NCI-H1417 treated with DMSO at 0.1 percent for 48 hours (cell line): ENCODE measurements around the gene TNFRSF18.
"Not testable (repeated sequence)": the region's sequence is repeated elsewhere in the genome, so short reads cannot be mapped to it uniquely, and the experiment has no call there.

Experiments
- DNase-seq: peaks from one replicate; lab custom pipeline; 2025; lab: John Stamatoyannopoulos, UW

The TNFRSF18 gene

DNA sequence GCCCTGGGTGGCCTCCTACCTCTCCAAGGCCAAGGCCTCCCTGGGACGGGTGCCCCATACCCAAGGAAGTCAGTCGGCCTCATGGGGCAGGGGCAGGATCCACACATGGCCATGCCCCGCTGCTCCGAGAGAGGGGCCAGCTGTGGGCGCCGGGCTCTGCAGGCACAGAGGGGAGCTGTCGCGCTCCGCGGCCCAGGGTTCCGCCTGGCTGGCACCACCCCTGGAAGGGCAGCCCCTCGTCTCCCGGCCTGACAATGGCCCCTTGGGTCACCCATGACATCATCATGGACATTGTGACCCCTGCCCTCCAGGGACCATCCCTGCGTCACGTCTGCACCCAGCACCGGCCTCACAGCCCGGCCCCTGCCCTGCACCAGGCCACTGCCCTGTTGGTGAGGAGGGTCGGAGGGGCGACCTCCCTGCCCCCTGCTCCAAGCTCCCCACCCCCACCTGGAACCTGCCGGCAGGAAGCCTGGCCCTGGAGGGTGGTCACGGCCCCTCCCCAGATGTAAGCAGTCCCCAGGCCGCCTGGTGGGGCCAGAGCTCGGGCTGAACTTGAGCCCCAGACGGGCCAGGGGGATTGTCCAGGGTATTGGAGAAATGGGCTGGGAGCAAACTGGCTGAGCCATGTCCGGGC lies 26.9 kb downstream of the TNFRSF18 start:
- DNase-seq = no peak

DNA sequence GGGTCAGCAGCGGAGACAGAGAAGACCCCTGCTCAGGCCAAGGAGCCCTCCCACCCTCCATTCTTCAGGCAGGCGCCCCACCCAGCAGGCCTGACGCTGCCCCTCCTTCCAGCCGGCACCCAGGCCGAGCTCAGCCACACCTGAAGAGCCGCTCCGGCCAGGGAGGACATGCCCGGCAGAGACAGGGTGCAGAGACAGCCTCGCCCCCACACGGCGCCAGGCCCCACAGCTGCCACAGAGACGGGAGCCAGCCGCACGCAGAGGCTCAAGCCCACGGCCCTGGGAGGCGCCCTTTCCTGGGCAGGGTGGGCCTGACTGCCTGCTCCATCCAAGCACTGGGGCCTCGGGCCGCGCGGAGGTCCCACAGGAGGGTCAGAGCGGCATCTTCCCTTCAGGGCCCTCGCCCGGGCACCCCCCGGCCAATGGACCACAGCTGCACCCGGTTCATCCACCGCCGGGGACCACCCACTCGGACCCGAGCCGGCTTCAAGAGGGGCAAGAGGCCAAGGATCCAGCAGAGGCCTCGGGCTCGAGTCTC lies 27.5 kb downstream of the TNFRSF18 start:
- no peak for DNase-seq

DNA sequence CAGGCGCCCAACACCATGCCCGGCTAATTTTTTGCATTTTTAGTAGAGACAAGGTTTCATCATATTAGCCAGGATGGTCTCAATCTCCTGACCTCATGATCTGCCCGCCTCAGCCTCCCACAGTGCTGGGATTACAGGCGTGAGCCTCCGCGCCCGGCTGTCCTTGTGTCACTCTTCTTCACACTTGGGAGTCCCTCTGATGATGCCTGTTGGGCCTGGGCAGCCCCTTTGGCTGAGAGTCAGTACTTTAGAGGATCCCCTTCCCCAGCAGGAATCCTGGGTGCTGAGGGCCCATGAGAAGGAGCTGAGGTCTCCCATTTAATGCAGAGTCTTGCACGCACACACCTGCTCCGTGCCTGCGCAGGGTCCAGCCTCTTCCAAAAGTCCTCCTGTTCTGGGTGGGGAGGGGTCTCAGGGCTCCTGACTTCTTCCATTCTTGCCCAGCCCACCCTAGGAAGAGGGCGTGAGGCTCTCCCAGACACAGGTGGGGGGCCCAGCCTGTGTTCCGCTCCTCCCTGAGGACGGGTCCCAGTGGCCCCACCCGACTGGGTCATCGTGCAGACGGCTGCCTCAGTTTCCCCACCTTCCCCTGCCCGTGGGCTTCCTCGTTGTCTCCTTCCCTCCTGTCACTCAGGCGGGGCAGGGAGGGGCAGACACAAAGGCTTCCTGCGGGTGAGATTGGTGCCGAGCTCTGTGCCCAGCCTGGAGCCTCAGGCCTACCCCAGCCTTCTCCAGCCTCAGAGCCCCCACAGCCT lies 28.8 kb downstream of the TNFRSF18 start:
- no peak for DNase-seq

DNA sequence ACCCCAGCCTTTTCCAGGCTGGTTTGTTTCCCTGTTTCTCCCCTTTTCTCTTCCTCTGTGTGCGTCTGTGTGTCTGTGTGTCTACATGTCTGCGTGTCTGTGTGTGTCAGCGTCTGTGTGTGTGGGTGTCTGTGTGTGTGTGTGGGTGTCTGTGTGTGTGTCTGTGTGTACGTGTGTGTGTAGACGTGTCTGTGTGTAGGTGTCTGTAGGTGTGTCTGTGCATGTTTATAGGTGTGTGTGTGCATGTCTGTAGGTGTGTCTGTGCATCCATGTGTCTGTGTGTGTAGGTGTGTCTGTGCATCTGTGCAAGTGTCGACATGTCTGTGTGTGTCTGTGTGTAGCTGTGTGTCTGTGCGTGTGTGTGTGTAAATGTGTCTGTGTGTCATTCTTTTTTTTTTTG lies 29.5 kb downstream of the TNFRSF18 start:
- DNase-seq = no peak

DNA sequence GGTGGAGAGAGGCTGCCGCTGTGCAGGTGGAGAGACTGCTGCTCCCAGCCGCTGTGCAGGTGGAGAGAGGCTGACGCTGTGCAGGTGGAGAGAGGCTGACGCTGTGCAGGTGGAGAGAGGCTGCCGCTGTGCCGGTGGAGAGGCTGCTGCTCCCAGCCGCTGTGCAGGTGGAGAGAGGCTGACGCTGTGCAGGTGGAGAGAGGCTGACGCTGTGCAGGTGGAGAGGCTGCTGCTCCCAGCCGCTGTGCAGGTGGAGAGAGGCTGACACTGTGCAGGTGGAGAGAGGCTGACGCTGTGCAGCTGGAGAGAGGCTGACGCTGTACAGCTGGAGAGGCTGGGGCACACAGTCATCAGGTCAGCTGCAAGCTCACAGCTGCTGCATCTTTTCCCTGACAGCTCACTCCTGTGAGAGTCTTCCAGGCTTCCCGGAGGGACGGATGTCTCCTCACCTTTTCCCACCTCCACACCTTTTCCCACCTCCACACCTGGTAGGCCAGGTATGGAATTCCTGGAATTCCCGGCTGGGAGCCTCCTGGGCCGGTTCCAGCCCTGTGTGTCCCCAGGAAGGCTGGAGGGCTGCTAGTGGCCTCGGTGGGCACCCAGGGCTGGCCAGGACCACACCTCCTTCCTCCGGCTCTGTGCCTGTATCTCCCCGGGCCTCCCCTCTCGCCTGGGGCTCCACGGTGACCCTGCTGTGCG lies 30.2 kb downstream of the TNFRSF18 start:
- not testable (repeated sequence) for DNase-seq

DNA sequence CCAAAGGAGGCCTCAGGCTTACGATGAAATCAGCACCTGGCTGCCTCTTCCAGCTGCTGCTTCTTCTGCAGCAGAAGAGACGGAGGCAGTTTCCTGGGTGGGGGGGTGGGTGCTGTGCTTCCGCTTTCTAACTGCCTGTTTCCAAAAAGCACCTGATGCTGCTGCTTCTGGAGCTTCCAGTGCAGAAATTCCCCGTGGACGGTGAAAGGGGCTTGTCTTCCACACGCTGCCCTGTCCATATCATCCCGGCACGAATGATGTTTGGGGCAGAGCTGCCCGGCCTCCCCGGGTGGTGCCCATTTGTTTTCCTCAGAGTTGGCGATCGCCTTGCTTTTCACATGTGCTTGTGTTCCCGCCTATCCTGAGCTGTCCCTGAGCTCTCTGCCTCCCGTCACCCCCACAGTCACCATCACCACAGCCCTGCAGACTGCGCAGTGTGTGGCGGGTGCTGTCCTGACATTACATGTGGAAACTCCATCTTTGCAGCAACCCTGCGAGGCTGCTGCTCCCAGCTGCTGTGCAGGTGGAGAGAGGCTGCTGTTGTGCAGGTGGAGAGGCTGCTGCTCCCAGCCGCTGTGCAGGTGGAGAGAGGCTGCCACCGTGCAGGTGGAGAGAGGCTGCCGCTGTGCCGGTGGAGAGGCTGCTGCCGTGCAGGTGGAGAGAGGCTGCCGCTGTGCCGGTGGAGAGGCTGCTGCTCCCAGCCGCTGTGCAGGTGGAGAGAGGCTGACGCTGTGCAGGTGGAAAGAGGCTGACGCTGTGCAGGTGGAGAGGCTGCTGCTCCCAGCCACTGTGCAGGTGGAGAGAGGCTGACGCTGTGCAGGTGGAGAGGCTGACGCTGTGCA lies 30.9 kb downstream of the TNFRSF18 start:
- no peak for DNase-seq

DNA sequence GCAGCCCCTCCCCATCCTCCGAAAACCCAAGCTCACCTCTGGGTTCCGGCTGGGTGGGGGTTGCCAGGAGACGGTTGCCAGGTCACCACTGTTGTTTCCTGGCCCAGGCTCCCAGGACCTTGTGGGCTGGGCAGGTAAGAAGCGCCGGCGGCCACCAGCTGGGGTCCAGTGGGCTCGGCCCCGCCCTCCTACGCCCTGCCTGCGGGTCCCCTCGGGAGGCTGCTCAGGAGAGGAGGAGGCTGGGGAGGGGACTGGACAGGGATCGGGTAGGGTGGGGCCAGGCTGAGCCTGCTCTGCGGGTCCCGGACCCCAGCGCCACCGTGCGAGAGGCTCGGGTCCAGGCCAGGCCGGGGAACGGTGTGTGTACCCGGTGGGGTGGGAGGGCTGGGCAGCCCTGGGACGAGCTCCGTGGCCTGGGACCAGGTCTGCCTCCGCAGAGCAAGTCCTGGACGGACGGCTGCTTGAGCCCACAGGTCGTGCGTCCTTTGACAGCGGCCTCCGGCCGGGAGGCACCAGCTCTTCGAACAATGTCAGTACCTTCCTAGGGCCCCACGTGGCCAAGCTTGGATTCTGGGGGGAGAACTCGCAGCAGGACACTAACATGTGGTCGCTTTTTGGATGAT lies 32.5 kb downstream of the TNFRSF18 start, which contains the start of gene TTLL10:
Gene TTLL10 (plus strand): TSS at position 88 of the 623 bp plus-strand sequence. CDS start 5,336 bp downstream, outside the sequence.
- no peak for DNase-seq

DNA sequence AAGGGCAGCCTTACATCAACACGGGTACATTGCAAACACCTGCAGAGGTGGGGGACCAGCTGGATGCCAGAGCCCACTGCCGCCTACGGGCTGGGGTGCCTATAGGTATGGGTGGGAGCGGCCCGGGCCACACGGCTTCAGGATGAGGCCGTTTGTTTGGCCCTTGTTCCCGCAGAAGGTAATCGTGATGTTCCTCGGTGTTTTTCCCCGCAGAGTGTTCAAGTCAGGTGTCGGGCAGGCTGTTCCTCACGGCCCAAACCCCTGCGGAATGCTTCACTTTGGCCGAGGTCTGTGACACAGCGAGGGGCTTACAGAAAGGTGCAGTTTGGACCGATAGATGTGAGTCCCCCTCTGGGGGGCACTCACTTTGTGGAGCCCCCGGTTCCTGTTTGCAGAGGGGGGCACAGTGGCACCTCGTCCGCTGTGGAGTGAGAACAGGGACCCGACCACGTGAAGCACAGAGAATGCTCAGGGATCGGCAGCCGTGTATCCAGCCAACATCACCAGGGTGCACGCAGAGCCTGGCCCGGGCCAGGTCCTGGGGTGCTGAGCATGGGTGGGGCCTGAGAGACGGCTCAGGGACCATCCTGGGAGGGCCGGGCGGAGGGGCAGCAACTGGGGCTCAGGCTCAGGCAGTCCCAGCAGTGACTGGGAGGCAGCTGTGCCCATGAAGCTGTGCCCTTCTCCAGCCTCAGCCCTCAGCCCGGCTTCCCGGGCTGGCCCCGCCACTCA lies 33.2 kb downstream of the TNFRSF18 start:
- DNase-seq = no peak

DNA sequence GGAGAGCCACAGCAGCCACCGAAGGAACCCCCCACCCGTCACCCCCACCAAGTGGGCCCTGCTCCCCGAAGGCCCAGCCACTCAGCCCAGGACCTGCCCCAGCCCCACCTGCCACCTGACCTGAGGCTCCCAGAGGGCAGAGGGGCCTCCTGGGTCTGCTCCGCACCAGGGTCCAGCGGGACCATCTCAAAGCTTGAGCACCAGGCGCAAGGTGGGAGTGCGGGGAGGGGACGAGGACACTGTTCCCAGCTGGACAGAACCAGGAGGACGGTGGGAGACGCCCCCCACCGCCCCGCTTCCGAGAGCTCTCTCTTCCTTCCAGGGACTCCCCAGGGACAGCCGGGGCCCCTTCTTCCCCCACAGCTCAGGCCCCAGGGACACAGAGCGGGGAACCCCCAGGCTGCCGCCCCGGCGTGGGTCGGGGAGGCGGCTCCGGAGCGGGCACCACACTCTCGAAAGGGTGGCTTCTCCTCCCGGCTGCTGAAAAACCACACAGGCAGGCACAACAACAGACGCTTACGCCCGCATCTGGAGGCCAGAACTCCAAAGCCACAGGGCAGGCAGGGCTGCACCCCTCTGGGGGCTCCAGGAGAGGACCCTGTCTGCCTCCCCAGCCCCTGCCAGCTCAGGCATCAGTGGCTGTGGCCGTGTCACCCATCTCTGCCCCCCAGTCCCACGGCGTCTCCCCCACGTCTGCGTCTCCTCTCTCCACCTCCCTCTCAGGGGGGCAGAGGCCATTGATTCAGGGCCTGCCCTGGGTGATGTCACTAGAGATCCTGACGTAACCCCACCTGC lies 34.6 kb downstream of the TNFRSF18 start:
- DNase-seq = no peak

DNA sequence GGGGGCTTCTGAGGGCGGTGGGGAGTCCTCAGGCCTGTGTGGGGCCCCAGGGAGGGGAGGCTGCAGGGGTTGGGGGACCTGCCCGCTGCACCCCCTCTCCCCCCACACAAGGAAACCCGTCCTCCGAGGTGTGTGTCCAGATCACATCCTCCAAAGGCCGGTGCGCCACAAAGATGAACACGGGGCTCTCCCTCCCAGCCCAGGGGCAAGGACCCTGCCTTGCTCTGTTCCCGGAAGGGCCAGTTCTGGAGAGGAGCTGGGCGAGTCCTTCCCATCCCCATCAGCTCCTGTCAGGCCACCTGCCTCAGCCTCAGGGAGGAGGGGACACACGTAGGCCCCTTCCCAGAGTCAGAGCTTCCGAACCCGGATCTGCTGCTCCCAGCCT lies 35.2 kb downstream of the TNFRSF18 start:
- no peak for DNase-seq

DNA sequence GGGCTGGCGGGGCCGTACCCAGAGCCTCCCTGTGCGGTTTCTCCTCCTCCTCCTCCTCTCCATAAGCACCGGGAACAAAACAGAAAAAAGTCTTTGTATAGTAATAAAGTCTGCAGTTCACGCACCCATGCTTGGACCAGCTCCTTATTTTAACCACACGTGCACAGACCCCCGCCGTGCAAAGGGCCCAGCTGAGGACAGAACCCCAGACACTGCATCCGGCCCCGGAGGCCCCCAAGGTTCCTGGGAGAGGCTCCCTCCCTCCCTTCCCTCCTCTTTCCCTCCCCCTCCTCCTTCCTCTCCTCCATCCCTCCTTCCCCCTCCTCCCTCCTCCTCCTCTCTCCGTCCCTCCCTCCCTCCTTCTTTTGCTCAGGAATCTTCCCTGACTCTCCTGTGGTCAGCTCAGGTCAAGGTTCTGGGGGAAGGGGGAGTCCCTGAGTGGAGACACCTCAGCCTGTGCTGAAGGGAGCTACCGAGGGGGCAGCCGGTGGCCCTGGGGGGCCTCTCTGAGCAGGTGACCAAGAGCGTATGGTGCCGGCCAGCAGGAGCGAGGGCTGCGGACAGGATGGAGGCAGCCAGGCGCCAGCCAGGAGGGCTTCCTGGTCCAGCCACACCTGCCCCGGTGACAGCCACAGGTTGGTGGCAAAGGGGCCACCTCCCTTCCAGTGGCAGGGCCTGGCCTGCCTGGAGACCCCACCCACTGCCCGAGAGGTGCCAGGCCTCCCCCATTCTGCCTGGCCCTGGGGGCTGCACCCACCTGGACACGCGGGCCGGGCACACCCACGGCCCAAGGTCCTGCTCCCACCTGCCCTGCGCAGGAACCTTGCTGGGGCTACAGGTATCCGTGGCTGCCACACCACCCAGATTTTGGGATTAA lies 35.9 kb downstream of the TNFRSF18 start:
- DNase-seq = no peak

DNA sequence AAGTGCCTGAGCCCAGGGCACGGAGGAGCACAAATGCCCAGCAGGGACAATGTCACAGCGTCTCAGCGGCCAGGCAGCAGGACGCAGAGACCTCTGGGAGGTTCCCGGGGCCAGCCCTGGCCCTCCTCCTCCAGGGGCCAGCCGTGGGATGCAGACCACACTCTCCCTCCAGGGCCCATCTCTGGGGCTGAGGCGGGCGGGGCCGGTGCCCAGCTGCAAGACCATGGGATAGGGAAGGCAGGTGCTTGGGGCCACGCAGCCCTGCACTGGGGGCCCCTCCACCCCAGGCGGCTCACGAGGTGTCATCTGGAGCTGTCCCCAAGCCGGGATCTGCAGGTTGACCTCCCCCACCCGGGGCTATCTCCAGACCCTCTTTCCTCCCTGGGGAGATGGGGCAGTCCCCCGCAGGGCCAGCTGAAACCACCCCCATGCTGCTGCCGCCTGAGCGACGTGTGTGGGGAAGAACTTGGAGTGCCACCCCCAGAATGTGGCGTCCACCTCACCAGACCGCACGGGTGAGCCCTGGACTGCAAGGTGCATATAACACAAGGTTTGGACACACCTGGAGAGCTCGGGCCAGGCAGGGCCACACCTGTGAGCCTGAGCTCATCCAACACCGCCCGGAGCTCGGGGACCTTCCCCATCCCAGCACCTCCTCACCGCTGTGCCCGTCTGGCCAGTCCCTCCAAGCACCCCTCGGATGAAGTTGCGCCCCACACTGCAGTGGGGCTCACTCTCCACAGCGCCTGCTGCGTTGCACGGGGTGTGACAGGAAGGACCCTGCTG lies 36.8 kb downstream of the TNFRSF18 start:
- DNase-seq = no peak

DNA sequence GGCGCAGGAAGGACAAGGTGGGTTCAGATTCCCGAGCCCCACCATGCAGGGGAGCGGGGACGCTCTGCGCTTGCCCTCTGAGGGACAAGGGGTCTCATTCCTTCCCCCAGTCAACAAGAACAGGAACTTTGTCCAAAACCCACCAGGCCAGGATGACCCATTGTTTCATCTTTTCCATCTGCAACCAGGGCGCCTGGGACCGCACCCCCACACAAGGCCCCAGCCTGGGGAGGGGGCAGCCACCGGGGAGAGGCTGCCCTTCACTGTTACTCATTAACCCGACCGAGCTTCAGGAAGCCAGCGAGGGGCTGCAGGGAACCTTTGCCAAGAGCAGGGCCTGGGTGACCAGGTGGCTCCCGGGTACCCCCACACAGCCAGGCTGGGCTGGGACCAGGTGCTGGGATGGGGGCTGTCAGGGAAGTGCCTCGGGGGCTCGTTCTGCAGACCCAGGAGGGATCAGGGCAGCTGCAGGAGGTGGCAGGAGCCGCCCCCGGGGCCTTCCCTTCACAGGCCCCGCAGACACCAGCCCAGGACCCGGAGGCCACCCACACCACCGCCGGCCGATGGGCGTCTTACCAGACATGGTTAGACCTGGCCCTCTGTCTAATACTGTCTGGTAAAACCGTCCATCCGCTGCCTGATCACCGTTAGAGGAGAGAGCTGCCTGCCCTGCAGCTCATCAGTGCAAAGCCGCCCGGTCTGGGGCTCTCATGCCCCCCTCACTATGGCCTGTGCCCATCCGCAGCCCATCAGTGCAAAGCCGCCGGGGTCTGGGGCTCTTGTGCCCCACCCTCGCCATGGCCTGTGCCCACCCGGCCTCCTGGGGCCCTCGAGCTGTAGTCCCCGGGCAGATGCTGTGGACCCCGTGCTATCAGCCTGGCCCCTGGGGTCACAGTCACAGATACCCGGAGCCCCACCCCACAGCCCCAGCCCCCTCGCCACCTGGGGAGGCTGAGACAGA lies 37.7 kb downstream of the TNFRSF18 start:
- no peak for DNase-seq

DNA sequence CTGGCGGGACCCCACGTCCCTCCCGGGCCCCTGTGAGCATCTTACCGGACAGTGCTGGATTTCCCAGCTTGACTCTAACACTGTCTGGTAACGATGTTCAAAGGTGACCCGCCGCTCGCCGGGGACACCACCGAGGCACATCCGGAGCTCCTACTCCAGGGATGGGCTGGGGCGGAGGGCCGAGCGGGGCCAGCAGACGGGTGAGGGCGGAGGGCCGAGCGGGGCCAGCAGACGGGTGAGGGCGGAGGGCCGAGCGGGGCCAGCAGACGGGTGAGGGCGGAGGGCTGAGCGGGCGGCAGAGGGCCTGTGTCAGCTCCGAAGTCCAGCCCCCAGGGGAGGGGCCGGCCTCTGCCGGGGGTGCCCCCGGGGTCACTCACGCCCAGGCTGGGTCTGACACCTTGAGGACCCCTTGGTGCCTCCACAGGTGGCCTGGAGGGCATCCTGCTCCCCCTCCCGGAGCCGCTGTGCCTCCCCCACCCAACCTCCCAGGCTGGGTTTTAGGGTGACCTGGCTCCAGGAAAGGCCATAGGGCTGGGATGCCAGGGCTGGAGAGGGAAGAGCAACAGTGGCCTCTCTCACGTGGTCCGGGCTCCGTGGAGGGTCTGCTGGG lies 38.4 kb downstream of the TNFRSF18 start:
- no peak for DNase-seq

DNA sequence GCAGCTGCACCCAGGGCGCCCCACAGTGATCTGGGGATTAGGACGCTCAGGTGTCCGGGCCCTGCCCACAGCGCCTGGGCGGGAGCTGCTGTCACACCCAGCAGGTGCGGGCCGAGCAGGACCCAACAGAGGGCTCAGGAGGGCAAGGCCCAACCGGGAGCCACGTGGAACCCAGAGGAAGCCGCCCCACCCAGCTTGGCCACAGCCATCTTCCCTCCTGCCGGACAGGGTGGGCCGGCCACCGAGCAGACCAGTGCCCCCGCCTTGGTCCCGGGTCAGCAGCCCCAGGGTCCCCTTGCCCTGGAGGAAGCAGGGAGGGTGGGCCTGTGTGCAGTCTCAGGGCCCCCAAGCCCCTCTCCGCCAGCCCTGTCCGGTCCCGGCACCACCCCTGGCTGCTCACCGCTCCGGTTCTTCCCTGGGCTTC lies 39.0 kb downstream of the TNFRSF18 start:
- DNase-seq = no peak

DNA sequence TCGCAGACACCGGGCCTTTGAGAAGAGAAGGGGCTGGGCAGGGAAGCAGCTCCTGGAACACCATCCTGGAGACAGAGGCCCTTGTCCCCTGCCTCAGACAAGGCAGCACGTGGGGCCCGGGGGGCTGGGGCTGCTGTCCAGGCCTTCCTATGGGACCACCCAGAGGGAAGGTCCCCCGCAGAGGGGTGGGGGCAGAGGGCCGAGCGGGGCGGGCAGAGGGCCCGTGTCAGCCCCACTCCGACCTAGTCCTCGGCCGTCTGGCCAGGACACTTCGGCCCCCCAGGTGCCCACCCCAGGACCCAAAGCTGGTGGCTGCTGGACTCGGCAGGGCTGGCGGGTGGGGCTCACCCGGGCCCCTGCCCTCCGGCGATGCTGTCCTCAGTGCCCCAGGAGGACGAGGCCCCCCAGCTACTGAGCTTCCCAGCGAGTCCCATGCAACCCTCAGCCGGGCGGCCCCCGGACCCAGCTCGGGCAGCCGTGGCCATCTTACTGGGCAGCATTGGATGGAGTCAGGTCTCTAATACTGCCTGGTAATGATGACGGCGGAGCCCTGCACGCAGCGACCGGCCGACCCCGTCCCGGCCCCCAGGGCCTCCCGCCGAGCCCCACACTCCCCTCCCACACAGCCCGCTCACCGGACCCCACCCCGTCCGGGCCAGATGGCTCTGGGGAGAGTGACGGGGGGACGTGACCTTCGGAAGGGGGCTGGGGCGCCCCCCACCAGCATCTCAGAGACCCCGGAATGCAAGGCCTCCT lies 39.6 kb downstream of the TNFRSF18 start:
- DNase-seq = no peak
